Pancreas (tissue), 10 donors: ENCODE measurements around the gene ENTR1. TPM values are rescaled to one million over a fixed set of nuclear protein-coding genes. Genes with fewer than 3 reads are reported as not detected.

Source experiments
- ATAC-seq, 4 donors: fragments of 200-7000 bp; cut with Tn5 transposase; one replicate each; pipeline versions ENCODE4 v1.8.0 to v1.9.1; 2020; ENCODE audit warnings: mild to moderate bottlenecking in 4 of 4, moderate library complexity in 4 of 4
- DNase-seq, 6 donors: peaks; one replicate each; pipeline ENCODE4 v3.0.0-alpha.2; 2020
- FAIRE-seq: peaks from 2 replicates; lab custom pipeline; 2012; peaks lifted over from hg19 to GRCh38; lab: Jason Lieb, UNC
- H3K27ac ChIP-seq, 4 donors: fragments of 200-600 bp; sonication (generic); 1 replicate in 3 of 4; 2 replicates in 1 of 4; pipeline versions ENCODE4 v1.5.0 to v1.8.0; 2020
- H3K27me3 ChIP-seq, 4 donors: fragments of 200-600 bp; one replicate each; pipeline ENCODE4 v1.8.0; 2021
- H3K36me3 ChIP-seq, 3 donors: fragments of 200-600 bp; sonication (generic) in 1 of 3; one replicate each; pipeline versions ENCODE4 v1.5.0 to v1.8.0; 2020 to 2021
- H3K4me1 ChIP-seq, 3 donors: fragments of 200-600 bp; one replicate each; pipeline ENCODE4 v1.8.0; 2021
- H3K4me3 ChIP-seq, 4 donors: fragments of 200-600 bp; sonication (generic) in 2 of 4; one replicate each; pipeline versions ENCODE4 v1.5.0 to v1.8.0; 2020 to 2021
- H3K9me3 ChIP-seq, 4 donors: fragments of 200-600 bp; one replicate each; pipeline ENCODE4 v1.8.0; 2021
- WGBS, 2 donors: extraction: QIAGEN DNeasy Blood & Tissue Kit; methylation state at CpG; one replicate each; pipeline ENCODE4 v1.1.7; 2013; 5-methylcytosine and 5-hydroxymethylcytosine counted together
- intact Hi-C, 3 donors: fragments of 100-400 bp; cut with DNase I; formaldehyde crosslinking; loops; one replicate each; pipeline versions ENCODE4 v1.11.1 to v1.14.2; 2022
- polyA plus RNA-seq, 2 donors: library from polyadenylated mRNA; stranded (reverse); fragments of 200-250 nt; gene quantifications; one replicate each; pipeline ENCODE4 v1.2.3, GENCODE V29; 2013
- total RNA-seq, 6 donors: library from RNA; stranded (reverse); fragmentation: NEBNext Ultra II Directional in 4 of 6; extraction: Animal tissue kit (Norgen Biotek cat#: 25700) in 4 of 6; gene quantifications; one replicate each; pipeline versions ENCODE4 v1.2.1 to v1.2.4, GENCODE V29; 2021 to 2023
- TF ChIP-seq, protein P1 (sequence below), 4 donors: fragments of 200-600 bp; sonication (generic) in 3 of 4; IDR thresholded peaks; one replicate each; pipeline versions ENCODE4 v1.5.0 to v1.8.0; 2021; ENCODE audit warnings: antibody characterized with exemption in 4 of 4
- donor health status: healthy with polysubstance abuse.
- donor health status: DM: no; HTN: no; CAD: no; lungs with moderate emphysema.
- donor health status: DM: no; HTN: no; CAD: no.
- donor health status: control.
- donor health status: control.
- donor health status: Bipolar disorder and iron deficiency.
- donor health status: DM: yes; HTN: yes; CAD: no.
- donor health status: DM: no; HTN: no; CAD: no.
- donor health status: DM: no; HTN: no; CAD: no.
- donor health status: DM: yes; HTN: yes; CAD: no.

Gene ENTR1
- total and polyA plus RNA-seq, 8 donors, result 13.8 to 36.6 (median 22.2) TPM

DNA sequence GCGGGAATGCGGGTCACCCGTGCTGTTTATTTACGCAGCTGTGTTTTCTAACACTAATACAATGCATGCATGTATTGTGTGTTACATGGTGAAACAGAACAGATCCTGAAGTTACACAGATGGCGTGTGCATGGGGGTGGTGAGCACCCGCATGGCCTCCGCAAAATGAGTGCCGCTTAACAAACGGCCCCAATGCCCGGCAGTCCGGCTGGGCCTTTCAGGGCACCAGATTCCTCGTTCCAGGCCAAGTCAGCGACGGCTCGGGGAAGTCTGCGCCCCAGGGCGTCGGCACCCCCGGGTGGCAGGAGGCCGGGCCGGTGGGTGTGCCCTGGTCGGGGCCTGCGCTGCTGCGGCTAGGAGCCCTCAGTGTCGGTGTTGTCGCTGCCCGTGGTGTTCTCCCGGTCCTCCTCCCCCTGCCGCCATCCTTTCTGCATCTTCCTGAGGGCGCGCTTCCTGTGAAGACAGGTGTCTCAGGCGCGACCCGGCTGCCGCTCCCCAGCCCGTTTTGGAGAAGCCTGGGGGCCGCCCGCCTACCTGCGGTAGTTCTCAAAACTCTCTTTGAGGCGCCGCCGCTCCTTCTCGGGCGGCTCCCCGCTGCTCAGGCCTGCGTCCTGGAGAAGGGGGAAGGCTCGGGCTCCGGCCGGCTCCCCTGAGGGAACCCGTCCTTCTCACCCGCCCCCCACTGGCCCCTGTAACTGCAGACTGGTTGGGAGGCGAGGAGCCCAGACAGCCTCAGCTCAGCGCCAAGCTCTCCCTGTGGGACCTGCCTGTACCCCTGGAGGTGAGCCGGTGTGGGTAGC, 46.3 kb downstream of the ENTR1 start:
- Histone ChIP-seq H3K27me3 (no peaks in the 10 kb centered on the region), H3K9me3 (no peaks in the 10 kb centered on the region), H3K27ac (no peak overlapping the region), H3K4me3 (peak overlapping the region in 2 of 4 donors; percentile 74 to 96), H3K36me3 (no peaks in the 10 kb centered on the region), H3K4me1 (peaks cover 0 to 6% (median 5%) of the 10 kb centered on the region in 3 donors)
- peak in 2 of 6 donors; percentile 48 to 64 for DNase-seq
- 48 to 50% methylated on average over 52 to 54 of the region's 54 CpGs for WGBS, 2 donors
- ATAC-seq, result no peak
- FAIRE-seq, result no peak
- TF ChIP-seq, protein P1, sequence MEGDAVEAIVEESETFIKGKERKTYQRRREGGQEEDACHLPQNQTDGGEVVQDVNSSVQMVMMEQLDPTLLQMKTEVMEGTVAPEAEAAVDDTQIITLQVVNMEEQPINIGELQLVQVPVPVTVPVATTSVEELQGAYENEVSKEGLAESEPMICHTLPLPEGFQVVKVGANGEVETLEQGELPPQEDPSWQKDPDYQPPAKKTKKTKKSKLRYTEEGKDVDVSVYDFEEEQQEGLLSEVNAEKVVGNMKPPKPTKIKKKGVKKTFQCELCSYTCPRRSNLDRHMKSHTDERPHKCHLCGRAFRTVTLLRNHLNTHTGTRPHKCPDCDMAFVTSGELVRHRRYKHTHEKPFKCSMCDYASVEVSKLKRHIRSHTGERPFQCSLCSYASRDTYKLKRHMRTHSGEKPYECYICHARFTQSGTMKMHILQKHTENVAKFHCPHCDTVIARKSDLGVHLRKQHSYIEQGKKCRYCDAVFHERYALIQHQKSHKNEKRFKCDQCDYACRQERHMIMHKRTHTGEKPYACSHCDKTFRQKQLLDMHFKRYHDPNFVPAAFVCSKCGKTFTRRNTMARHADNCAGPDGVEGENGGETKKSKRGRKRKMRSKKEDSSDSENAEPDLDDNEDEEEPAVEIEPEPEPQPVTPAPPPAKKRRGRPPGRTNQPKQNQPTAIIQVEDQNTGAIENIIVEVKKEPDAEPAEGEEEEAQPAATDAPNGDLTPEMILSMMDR (IDR thresholded peaks at IDR 0.05), result no peak
- intact Hi-C loops, result no loop called here

DNA sequence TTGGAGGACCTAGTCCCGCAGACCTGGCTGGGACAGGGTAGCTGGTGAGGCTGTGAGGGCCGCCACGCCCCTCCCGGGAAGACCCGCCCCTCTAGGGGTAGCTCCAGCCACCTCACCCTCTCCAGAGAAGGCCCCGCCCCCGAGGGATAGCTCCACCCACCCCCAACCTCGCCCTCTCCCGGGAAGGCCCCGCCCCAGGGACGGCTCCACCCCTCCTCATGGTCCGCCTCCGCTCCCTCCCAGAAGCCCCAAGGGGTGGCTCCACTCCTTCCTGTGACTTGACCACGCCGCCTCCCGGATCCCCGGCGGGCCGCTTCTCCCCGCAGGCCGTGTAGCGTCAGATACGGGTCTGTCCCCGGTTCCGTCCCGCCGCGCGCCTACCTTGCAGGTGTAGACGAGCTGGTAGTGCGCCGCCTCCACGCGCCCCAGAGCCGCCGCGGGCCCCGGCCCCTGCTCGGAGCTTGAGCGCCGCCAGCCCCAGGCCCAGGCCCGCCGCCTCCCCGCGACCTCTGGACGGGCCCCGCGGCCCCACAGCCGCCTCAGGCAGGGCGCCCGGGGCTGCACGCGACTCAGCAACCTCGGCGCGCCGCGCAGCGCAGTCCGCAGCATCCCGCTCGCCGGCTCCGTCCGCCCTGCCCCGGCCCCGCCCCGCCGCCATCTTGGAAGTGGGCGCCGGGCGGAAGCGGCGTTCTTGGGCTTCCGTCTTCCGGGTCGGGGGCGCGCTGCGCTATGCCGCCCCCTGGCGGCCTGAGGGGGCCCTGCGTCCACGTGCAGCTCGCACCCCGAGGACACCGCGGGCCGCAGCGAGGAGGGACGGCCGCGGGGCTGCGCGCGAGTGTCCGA, 47.1 kb downstream of the ENTR1 start, which contains the start of gene DNLZ:
TSS of gene DNLZ (minus strand) at position 639 of the 843 bp plus-strand sequence. CDS start at position 609, 30 bp downstream.
- H3K36me3 ChIP-seq, result no peaks in the 10 kb centered on the region
- no peaks in the 10 kb centered on the region for H3K27me3 ChIP-seq
- ATAC-seq (peak; percentile 84 to 95 (median 93)), DNase-seq (peak; percentile 97 to 99 (median 98)), FAIRE-seq (no peak)
- TF ChIP-seq, protein P1 (IDR thresholded peaks at IDR 0.05), result peak; percentile 96 to 100 (median 98)
- 1% methylated on average over 83 to 97 of the region's 97 CpGs for WGBS, 2 donors
- H3K4me1 ChIP-seq, result peaks cover 0 to 6% (median 5%) of the 10 kb centered on the region in 3 donors
- intact Hi-C loops, result no loop called here
- H3K27ac ChIP-seq, result peak within 1 kb of the TSS; percentile 74 to 83 (median 80)
- H3K9me3 ChIP-seq, result no peaks in the 10 kb centered on the region
- peak within 1 kb of the TSS; percentile 74 to 96 (median 87) for H3K4me3 ChIP-seq

DNA sequence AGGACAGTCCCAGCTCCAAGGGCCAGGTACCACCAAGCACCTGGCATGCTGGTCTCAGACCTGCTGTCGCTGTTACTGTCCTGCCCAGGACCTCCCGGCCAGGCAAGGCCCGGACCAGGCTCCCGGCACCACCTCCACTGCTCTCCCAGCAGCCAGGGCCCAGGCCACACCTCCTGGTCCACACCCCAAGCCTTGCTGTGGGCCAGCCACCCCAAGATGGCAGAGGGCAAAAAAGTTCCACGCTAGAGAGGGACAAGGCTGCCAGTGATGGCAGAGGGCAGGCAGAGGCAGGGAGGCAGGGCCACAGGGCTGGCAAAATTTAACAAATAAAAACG, 48.0 kb downstream of the ENTR1 start:
- H3K36me3 ChIP-seq, result no peaks in the 10 kb centered on the region

DNA sequence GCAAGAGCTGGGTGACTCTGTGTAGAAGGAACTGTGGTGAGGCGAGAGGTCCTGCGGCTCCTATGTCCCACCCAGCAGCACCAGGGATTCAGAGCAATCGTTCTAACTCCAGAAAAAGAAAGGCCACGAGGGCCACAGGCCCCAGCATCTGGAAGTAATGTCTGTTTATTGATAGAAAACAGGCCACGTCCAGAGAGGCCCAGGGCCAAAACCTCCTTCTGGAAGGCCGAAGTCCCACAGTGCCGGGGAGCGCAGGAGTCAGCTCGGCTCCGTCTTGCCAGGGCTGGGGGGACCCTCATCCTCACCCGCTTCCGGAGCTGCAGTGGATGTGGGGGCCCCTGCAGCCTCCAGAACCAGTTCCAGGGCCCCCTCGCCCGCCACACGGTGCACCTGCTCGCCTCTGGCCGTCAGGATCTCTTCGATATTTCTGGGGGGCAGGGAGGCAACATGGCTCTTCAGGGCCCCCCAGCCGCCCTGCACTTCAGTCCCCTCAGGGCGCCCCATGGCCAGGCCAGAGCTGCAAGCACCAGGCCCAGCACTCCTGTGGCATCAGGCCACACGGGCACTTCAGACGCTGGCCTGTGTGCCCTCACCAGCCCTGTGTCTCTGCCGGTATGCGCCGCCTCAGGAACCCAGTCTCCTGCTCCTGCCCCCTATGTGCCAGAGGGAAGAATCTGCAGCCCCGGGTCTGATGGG, 48.5 kb downstream of the ENTR1 start:
- 81 to 83% methylated on average over 26 of the region's 26 CpGs for WGBS, 2 donors
- no peak overlapping the region for H3K4me3 ChIP-seq
- H3K27me3 ChIP-seq, result no peaks in the 10 kb centered on the region
- DNase-seq (no peak), FAIRE-seq (no peak), ATAC-seq (no peak)
- intact Hi-C loops, result no loop called here
- H3K27ac ChIP-seq, result no peak overlapping the region
- H3K4me1 ChIP-seq, result peaks cover 0 to 6% (median 5%) of the 10 kb centered on the region in 3 donors
- no peaks in the 10 kb centered on the region for H3K36me3 ChIP-seq
- TF ChIP-seq, protein P1 (IDR thresholded peaks at IDR 0.05), result no peak
- H3K9me3 ChIP-seq, result no peaks in the 10 kb centered on the region

More for the DNA sequence above, 48.0 kb downstream of the ENTR1 start:
- peak in 1 of 6 donors; percentile 53 for DNase-seq
- H3K4me1 ChIP-seq, result peaks cover 0 to 6% (median 5%) of the 10 kb centered on the region in 3 donors
- H3K27me3 ChIP-seq, result no peaks in the 10 kb centered on the region
- no peak for FAIRE-seq
- intact Hi-C loops, result no loop called here
- no peak overlapping the region for H3K4me3 ChIP-seq
- no peaks in the 10 kb centered on the region for H3K9me3 ChIP-seq
- ATAC-seq, result no peak
- 73 to 74% methylated on average over 6 of the region's 6 CpGs for WGBS, 2 donors
- TF ChIP-seq, protein P1 (IDR thresholded peaks at IDR 0.05), result no peak
- H3K27ac ChIP-seq, result peak overlapping the region in 3 of 4 donors; percentile 28 to 74 (median 44)
